Neural cell (in vitro differentiated cells): ENCODE data around the gene ENC1.

Experiments used
- EP300 ChIP-seq: fragments of 450-650 bp; conservative IDR thresholded peaks from 2 replicates; pipeline ENCODE4 v1.6.1; 2014; ENCODE audit warnings: antibody characterized with exemption, mild to moderate bottlenecking, moderate library complexity; ENCODE audit not compliant: poor library complexity, severe bottlenecking
- EZH2 ChIP-seq: fragments of 200-600, 300-800 bp; shearing (Covaris generic), sonication (generic); IDR thresholded peaks from 2 replicates; pipeline ENCODE4 v1.6.1; 2014; ENCODE audit warnings: antibody characterized with exemption, low read length, borderline replicate concordance, mild to moderate bottlenecking; ENCODE audit not compliant: insufficient read depth, poor library complexity, severe bottlenecking
- MXI1 ChIP-seq: fragments of 450-650 bp; conservative IDR thresholded peaks from 2 replicates; pipeline ENCODE4 v1.6.1; 2014; ENCODE audit warnings: antibody characterized with exemption, mild to moderate bottlenecking; ENCODE audit not compliant: poor library complexity, severe bottlenecking
- POLR2AphosphoS5 ChIP-seq: IDR thresholded peaks from 2 replicates; pipeline ENCODE4 v1.6.1; 2012
- RAD21 ChIP-seq: fragments of 450-650 bp; conservative IDR thresholded peaks from 2 replicates; pipeline ENCODE4 v1.6.1; 2014; ENCODE audit warnings: antibody characterized with exemption, mild to moderate bottlenecking, moderate library complexity
- TAF1 ChIP-seq: IDR thresholded peaks from 2 replicates; pipeline ENCODE4 v1.6.1; 2012; ENCODE audit warnings: low read depth
- TF ChIP-seq, protein P1 (sequence below): fragments of 450-650 bp; IDR thresholded peaks from 2 replicates; pipeline ENCODE4 v1.5.1; 2014; ENCODE audit warnings: antibody characterized with exemption, mild to moderate bottlenecking, moderate library complexity; ENCODE audit not compliant: poor library complexity, severe bottlenecking
- TF ChIP-seq, protein P2 (sequence below): IDR thresholded peaks from 2 replicates; pipeline ENCODE4 v1.6.1; 2012; ENCODE audit warnings: borderline replicate concordance

- TF ChIP-seq TAF1 (no peak), RAD21 (no peak), EZH2 (no peak), EP300 (no peak), POLR2AphosphoS5 (no peak), MXI1 (no peak)
- TF ChIP-seq, protein P1, sequence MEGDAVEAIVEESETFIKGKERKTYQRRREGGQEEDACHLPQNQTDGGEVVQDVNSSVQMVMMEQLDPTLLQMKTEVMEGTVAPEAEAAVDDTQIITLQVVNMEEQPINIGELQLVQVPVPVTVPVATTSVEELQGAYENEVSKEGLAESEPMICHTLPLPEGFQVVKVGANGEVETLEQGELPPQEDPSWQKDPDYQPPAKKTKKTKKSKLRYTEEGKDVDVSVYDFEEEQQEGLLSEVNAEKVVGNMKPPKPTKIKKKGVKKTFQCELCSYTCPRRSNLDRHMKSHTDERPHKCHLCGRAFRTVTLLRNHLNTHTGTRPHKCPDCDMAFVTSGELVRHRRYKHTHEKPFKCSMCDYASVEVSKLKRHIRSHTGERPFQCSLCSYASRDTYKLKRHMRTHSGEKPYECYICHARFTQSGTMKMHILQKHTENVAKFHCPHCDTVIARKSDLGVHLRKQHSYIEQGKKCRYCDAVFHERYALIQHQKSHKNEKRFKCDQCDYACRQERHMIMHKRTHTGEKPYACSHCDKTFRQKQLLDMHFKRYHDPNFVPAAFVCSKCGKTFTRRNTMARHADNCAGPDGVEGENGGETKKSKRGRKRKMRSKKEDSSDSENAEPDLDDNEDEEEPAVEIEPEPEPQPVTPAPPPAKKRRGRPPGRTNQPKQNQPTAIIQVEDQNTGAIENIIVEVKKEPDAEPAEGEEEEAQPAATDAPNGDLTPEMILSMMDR = no peak
- TF ChIP-seq, protein P2, sequence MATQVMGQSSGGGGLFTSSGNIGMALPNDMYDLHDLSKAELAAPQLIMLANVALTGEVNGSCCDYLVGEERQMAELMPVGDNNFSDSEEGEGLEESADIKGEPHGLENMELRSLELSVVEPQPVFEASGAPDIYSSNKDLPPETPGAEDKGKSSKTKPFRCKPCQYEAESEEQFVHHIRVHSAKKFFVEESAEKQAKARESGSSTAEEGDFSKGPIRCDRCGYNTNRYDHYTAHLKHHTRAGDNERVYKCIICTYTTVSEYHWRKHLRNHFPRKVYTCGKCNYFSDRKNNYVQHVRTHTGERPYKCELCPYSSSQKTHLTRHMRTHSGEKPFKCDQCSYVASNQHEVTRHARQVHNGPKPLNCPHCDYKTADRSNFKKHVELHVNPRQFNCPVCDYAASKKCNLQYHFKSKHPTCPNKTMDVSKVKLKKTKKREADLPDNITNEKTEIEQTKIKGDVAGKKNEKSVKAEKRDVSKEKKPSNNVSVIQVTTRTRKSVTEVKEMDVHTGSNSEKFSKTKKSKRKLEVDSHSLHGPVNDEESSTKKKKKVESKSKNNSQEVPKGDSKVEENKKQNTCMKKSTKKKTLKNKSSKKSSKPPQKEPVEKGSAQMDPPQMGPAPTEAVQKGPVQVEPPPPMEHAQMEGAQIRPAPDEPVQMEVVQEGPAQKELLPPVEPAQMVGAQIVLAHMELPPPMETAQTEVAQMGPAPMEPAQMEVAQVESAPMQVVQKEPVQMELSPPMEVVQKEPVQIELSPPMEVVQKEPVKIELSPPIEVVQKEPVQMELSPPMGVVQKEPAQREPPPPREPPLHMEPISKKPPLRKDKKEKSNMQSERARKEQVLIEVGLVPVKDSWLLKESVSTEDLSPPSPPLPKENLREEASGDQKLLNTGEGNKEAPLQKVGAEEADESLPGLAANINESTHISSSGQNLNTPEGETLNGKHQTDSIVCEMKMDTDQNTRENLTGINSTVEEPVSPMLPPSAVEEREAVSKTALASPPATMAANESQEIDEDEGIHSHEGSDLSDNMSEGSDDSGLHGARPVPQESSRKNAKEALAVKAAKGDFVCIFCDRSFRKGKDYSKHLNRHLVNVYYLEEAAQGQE = no peak
Observed at GRCh38 chr5:74587300-74587699, 53.2 kb downstream of the ENC1 start.
